Mesenteric fat pad (tissue), 1 donor: Measurements from ENCODE around the gene SLC19A1. TPM values are rescaled to one million over a fixed set of nuclear protein-coding genes. Genes with fewer than 3 reads are reported as not detected.
"Not testable (repeated sequence)": the region's sequence is repeated elsewhere in the genome, so short reads cannot be mapped to it uniquely, and the experiment has no call there.

Experiments used
- DNase-seq: peaks from one replicate; pipeline ENCODE4 v3.0.0-alpha.2; 2020; ENCODE audit warnings: low spot score
- total RNA-seq: library from RNA; stranded (reverse); fragmentation: NEBNext Ultra II Directional; extraction: Animal tissue kit (Norgen Biotek cat#: 25700); gene quantifications from one replicate; pipeline ENCODE4 v1.2.1, GENCODE V29; 2021
- donor health status: DM: yes; HTN: yes; CAD: no.

SLC19A1 gene
- total RNA-seq, 1 donor from 2014 or later, result 21.7 TPM

- no peak for DNase-seq
Measured at GRCh38 chr21:45508607-45509565, 33.4 kb downstream of the SLC19A1 start.

- DNase-seq, result no peak
Measured at GRCh38 chr21:45507888-45508508, 34.2 kb downstream of the SLC19A1 start.

- DNase-seq, result no peak
Measured at GRCh38 chr21:45507523-45507875, 34.7 kb downstream of the SLC19A1 start.

DNA sequence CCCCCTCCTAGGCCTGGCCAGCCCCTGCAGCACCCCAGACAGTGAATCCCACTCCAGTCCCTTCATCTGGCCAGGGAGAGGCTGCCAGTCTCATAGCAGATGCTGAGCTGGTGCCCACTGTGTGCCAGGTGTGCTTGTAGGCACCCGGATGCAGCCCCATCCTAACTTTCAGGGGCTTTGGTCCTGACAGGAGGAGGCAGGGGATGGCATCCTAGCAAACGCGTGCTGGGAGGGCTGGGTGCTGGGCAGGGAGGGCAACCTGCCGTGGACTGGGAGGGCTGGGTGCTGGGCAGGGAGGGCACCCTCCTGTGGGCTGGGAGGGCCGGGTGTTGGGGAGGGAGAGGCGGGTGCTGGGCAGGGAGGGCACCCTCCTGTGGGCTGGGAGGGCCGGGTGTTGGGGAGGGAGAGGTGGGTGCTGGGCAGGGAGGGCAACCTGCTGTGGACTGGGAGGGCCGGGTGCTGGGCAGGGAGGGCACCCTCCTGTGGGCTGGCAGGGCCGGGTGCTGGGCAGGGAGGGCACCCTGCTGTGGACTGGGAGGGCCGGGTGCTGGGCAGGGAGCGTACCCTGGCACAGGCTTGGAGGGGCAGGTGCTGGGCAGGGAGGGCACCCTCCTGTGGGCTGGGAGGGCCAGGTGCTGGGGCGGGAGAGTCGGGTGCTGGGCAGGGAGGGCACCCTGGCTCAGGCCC lies 35.3 kb downstream of the SLC19A1 start:
- no peak for DNase-seq

DNA sequence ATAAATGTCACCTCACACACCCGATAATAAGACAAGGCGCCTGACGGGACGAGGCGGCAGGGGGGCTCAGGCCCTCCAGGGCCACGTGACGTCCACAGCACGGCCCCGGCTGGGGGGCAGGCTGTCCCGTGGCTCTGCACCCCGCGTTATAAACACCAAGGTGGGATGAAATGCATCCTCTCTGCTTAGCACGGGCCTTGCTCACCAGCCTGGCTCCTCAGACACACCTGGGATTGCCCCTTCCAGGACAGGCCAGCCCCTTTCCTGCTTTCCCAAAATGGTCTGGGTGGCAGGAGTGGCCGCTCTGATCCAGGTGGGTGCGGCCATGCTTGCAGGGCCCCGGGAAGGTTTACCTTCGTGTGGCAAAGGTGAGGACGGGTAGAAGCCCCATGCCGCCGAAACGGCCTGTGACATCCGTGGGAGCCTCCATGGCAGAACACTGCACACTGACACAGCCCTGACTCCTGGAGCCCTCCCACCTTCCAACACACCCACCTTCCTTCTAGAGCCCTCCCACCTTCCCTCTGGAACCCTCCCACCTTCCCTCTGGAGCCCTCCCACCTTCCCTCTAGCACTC lies 35.9 kb downstream of the SLC19A1 start:
- no peak for DNase-seq

- DNase-seq, result no peak
Measured at GRCh38 chr21:45505416-45506021, 36.7 kb downstream of the SLC19A1 start.

GRCh38 chr21:45504516-45505415 lies 37.5 kb downstream of the SLC19A1 start:
- DNase-seq, result no peak

DNA sequence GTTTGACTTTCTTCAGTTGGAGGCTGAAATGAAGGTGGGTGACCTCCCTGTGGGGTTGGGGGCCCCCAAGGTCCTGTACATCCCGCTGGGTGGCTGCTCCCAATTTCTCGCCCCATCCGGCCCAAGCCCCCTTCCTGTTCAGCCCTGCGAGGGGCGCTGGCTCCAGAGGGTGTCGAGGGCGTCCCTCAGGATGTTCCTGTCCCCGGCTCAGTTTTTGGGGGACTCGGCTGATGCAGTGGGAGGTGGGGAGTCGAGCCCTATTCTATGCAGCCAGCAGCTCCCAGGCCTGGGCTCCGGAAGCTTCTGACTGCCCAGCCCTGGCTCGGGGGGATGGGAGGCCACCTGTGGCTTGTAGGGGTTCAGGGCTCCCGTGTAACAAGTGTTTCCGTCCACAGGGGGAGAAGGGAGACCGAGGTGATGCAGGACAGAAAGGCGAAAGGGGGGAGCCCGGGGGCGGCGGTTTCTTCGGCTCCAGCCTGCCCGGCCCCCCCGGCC lies 38.2 kb downstream of the SLC19A1 start:
- no peak for DNase-seq

- not testable (repeated sequence) for DNase-seq
Measured at GRCh38 chr21:45503226-45503625, 39.0 kb downstream of the SLC19A1 start.

DNA sequence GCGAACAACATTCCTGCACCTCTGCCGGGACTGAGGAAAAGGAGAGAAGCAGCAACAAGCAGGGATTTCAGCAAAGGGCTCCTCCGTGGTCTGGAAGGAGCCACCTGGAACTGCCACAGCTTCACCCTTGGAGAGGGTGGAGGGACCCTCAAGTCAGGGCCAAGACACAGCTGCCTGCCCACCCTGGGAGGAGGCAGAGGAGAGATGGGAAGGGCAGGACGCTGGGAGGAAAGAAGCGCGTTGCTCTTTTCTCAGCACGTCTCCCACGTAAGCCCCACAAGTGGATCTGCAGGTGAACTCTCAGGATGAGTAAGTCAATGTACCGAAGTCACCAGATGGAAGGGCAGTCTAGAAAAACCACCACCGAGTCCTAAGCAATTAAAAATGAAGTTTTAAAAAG lies 39.6 kb downstream of the SLC19A1 start:
- DNase-seq, result no peak

DNA sequence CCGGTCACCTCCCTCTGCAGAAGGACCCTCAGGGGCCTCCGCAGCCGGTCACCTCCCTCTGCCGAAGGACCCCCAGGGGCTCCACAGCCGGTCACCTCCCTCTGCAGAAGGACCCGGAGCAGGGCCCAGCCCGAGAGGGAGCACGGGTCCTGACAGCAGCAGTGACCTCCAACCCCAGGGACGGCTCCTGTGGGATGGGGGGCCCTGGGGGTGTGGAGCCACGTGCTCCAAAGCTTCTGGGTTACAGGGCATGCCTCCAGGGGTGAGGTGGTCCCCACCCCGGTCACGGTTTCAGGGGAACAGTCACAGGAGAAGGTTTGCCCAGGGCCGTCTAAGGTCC lies 40.3 kb downstream of the SLC19A1 start:
- no peak for DNase-seq

DNA sequence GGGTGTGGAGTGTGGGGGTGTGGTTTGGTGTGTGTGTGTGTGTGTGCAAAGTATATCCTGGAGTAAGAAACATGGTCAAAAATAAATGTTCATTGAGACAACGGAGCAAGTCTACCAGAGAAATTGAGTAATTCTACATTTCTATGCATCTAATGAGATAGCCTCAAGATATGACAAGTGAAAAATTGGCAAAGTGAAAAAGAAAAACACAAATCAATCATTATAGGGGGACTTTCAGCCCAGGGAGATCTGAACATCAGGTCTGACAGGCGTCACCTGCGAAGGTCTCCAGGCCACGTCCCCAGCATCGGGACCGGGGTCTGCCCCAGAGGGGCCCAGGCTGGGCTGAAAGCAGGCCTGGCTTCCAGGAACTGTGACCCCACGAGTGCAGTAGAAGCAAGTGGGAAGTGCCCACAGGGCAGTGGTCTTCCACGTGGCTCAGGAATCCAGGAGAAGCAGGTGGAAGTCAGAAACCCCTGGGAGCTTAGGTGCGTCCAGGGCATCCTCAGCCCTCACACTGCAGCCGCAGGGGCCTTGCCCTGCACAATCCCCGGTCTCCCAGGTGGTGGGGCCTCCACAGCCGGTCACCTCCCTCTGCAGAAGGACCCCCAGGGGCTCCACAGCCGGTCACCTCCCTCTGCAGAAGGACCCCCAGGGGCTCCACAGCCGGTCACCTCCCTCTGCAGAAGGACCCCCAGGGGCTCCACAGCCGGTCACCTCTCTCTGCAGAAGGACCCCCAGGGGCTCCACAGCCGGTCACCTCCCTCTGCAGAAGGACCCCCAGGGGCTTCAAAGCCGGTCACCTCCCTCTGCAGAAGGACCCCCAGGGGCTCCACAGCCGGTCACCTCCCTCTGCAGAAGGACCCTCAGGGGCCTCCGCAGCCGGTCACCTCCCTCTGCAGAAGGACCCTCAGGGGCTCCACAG lies 40.9 kb downstream of the SLC19A1 start:
- not testable (repeated sequence) for DNase-seq

DNA sequence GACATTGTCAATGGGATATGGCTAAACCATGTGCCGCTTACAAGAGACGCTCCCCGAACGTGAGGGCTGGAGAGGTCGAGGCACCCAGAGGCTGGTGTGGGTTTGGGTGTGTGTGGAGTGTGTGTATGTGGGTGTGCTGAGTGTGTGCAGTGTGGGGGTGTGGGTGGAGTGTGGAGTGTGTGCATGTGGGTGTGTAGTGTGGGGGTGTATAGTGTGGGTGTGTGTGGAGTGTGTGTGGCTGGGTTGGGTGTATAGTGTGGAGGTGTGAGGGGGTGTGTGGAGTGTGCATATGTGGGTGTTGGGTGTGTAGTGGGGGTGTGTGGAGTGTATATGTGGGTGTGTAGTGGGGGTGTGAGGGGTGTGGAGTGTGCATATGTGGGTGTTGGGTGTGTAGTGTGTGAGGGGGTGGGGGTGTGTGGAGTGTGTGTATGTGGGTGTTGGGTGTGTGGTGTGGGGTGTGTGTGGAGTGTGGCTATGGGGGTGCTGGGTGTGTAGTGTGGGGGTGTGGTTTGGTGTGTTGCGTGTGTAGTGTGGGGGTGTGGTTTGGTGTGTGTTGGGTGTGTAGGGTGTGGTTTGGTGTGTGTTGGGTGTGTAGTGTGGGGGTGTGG lies 42.2 kb downstream of the SLC19A1 start:
- no peak for DNase-seq

DNA sequence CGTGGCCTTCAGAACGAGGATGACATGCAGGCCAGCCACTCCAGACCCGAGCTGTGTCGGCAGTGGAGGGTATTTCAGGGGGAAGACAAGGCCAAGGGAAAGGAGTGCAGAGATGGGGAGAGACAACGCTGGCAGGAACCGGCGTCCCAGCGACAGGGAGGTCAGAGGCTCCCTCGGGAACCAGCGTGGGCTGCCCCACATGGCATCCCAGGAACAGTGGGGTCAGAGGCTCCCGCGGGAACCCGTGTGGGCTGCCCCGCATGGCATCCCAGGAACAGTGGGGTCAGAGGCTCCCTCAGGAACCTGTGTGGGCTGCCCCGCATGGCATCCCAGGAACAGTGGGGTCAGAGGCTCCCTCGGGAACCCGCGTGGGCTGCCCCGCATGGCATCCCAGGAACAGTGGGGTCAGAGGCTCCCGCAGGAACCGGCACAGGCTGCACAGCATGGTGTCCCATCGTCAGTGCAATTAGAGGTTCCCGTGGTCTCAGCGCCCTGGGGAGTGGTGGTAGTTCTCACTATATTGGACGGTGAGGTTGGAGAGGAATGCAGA lies 43.0 kb downstream of the SLC19A1 start:
- DNase-seq, result no peak

GRCh38 chr21:45498646-45499000 lies 43.6 kb downstream of the SLC19A1 start:
- no peak for DNase-seq

GRCh38 chr21:45497846-45498645 lies 44.2 kb downstream of the SLC19A1 start:
- no peak for DNase-seq
